ENCODE results near the gene MGST2.

Gene MGST2

GRCh38 chr4:139669890-139670289 is 4.3 kb downstream of the MGST2 start:
- no peak for TF ChIP-seq GATA1 (IDR thresholded peaks at IDR 0.05; ENCODE audit: low read depth, low read length)
- TF ChIP-seq POLR2A (IDR thresholded peaks at IDR 0.05; ENCODE audit: low read length): no peak
- DNase-seq: no peak

GRCh38 chr4:139670775-139671174 is 5.2 kb downstream of the MGST2 start:
- DNase-seq: no peak
- TF ChIP-seq GATA1 (IDR thresholded peaks at IDR 0.05; ENCODE audit: low read depth, low read length): no peak
- TF ChIP-seq POLR2A (IDR thresholded peaks at IDR 0.05; ENCODE audit: low read length): no peak

- TF ChIP-seq POLR2A (IDR thresholded peaks at IDR 0.05; ENCODE audit: low read length) (no peak), GATA1 (IDR thresholded peaks at IDR 0.05; ENCODE audit: low read depth, low read length) (no peak)
- no peak for DNase-seq
Measured at GRCh38 chr4:139672215-139672614, 6.6 kb downstream of the MGST2 start.

- no peak for TF ChIP-seq GATA1 (IDR thresholded peaks at IDR 0.05; ENCODE audit: low read depth, low read length)
- TF ChIP-seq POLR2A (IDR thresholded peaks at IDR 0.05; ENCODE audit: low read length): no peak
- no peak for DNase-seq
Measured at GRCh38 chr4:139672732-139673131, 7.1 kb downstream of the MGST2 start.

- TF ChIP-seq GATA1 (IDR thresholded peaks at IDR 0.05; ENCODE audit: low read depth, low read length) (no peak), POLR2A (IDR thresholded peaks at IDR 0.05; ENCODE audit: low read length) (no peak)
- DNase-seq: no peak
Measured at GRCh38 chr4:139674875-139675550, 9.4 kb downstream of the MGST2 start.

- no peak for TF ChIP-seq POLR2A (IDR thresholded peaks at IDR 0.05; ENCODE audit: low read length)
- no peak for TF ChIP-seq GATA1 (IDR thresholded peaks at IDR 0.05; ENCODE audit: low read depth, low read length)
- no peak for DNase-seq
Measured at GRCh38 chr4:139675651-139676050, 10.0 kb downstream of the MGST2 start.

GRCh38 chr4:139676365-139676764 is 10.7 kb downstream of the MGST2 start:
- TF ChIP-seq POLR2A (IDR thresholded peaks at IDR 0.05; ENCODE audit: low read length) (no peak), GATA1 (IDR thresholded peaks at IDR 0.05; ENCODE audit: low read depth, low read length) (no peak)

GRCh38 chr4:139676913-139677585 is 11.4 kb downstream of the MGST2 start:
- no peak for DNase-seq

More at GRCh38 chr4:139676365-139676764, 10.7 kb downstream of the MGST2 start:
- no peak for DNase-seq

GRCh38 chr4:139682309-139682708 is 16.7 kb downstream of the MGST2 start:
- no peak for DNase-seq
- TF ChIP-seq GATA1 (IDR thresholded peaks at IDR 0.05; ENCODE audit: low read depth, low read length) (no peak), POLR2A (IDR thresholded peaks at IDR 0.05; ENCODE audit: low read length) (no peak)

More at GRCh38 chr4:139676913-139677585, 11.4 kb downstream of the MGST2 start:
- no peak for TF ChIP-seq POLR2A (IDR thresholded peaks at IDR 0.05; ENCODE audit: low read length)
- TF ChIP-seq GATA1 (IDR thresholded peaks at IDR 0.05; ENCODE audit: low read depth, low read length): no peak

- no peak for DNase-seq
- TF ChIP-seq POLR2A (IDR thresholded peaks at IDR 0.05; ENCODE audit: low read length) (no peak), GATA1 (IDR thresholded peaks at IDR 0.05; ENCODE audit: low read depth, low read length) (no peak)
Measured at GRCh38 chr4:139682741-139683151, 17.1 kb downstream of the MGST2 start.

GRCh38 chr4:139684351-139684750 is 18.7 kb downstream of the MGST2 start:
- TF ChIP-seq GATA1 (IDR thresholded peaks at IDR 0.05; ENCODE audit: low read depth, low read length) (no peak), POLR2A (IDR thresholded peaks at IDR 0.05; ENCODE audit: low read length) (no peak)
- DNase-seq: no peak

GRCh38 chr4:139685180-139685579 is 19.6 kb downstream of the MGST2 start:
- peak in 1 of 2 experiments; percentile 44 for DNase-seq
- TF ChIP-seq POLR2A (IDR thresholded peaks at IDR 0.05; ENCODE audit: low read length): no peak
- no peak for TF ChIP-seq GATA1 (IDR thresholded peaks at IDR 0.05; ENCODE audit: low read depth, low read length)

- TF ChIP-seq GATA1 (IDR thresholded peaks at IDR 0.05; ENCODE audit: low read depth, low read length) (no peak), POLR2A (IDR thresholded peaks at IDR 0.05; ENCODE audit: low read length) (no peak)
- peak in 1 of 2 experiments; percentile 7 for DNase-seq
Measured at GRCh38 chr4:139686130-139686529, 20.5 kb downstream of the MGST2 start.

GRCh38 chr4:139686988-139687387 is 21.4 kb downstream of the MGST2 start:
- TF ChIP-seq GATA1 (IDR thresholded peaks at IDR 0.05; ENCODE audit: low read depth, low read length) (no peak), POLR2A (IDR thresholded peaks at IDR 0.05; ENCODE audit: low read length) (no peak)
- DNase-seq: no peak
